ENCODE measurements around the gene LCT.
"Not testable (repeated sequence)": the region's sequence is repeated elsewhere in the genome, so short reads cannot be mapped to it uniquely, and the experiment has no call there.

Gene LCT

DNA sequence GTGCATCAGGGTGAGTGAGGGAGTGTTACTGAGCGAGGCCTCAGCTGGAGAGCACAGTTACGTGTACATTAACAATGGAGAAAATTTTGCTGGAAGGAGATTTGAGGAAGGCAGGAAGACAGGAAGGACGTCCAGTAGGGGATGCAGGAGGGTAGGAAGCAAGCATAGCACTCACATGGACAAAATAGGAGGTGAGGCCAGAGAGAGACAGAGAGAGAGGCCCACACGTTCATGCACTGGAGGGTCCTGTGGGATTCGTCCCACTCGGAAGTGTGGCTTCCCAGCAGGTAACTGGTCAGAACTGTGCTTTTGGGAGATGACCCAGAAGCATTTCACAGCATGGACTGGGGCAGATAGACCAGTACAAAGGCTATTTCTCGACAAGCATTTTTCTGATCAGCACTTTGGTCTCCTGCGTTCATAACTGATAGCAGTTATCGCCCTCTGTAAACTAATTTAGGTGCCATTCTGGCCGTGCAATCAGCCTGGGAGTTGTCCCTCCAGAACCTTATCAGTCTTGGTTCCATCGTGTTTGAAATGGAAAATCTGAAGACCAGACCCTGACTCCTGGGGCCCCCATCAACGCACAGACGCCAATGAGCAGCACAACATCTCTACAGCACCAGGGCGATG is 5.7 kb downstream of the LCT start:
- no peak for DNase-seq

DNA sequence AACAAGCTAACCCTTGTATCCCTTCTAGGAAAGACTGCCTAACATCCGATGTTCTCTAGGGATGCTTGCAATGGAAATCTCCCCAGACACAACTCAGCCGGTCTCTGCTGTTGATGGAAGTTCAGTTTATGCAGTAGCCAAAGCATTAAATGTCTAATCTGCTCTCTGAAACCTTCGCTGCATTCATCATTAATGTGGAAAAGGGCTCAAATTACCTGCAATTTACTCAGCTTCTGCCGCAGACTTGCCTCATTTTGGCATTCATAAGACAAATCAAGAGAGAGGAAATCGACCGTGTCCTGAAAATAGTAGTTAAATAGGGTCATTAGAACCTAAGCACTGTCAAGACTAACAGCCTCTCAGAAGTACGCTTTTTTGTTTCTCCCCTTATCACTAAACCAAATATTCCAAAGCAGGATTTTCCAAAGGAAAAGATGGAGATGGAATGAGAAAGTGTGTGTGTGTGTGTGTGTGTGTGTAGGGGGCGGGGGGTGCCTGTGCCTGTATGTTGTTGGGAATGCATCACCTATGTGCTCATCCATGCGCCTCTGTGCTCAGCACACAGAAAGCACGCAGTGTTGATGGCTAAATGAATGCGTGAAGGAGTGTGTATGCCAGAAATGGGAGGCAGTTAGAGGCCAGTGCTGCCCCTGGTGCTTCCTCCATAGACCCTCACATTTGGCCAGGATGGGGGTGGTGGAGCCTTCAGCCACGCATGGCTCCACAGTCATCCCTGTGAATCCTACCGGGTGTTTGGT is 7.4 kb downstream of the LCT start:
- no peak for DNase-seq

DNA sequence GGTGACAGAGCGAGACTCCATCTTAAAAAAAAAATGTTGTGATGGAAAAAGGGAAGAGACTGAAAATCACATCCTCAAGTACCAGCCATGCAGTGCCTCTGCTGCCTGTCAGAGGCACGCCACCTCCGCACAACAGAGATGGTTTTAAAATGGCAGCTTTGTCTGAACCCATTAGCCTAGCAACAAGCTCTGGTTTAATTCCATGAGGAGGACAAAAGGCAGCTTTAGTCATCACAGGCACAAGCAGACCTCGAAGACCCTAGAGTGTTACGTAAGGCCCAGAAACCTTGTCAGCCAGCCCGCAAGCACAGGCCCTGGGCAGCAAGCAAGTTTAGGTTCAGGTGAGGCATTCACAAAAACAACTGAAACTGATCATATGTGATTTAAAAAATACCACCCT is 10.4 kb downstream of the LCT start:
- no peak for DNase-seq

DNA sequence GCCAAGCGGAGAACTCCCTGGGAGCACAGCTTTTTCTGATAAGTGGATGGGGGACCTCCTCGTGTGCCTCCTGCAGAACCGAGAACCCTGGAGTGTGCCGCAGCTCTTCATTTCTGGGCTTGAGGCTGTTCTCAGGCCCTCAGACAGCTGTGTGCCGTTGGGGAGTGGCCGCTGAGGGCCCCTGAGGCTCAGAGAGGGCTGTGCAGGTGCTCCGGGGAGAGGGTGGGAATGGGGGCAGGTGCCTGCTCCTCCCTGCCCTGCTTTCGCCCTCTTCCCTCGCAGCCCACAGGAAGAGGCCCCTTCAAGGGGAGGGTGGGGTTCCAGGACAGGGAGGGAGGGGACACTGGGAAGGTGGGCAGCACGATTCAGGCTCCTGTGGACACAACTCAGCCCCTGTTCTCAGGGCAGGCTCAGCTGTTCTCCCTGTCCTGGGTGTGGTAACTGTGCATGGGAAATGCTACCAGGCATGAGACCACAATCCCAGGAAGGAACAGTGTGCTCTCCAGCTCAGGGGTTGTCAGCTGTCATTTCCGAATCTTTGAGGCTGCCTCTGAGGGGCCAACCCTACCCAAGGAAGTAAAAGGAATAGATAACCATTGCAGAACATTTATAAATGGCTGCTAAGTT is 11.3 kb downstream of the LCT start:
- DNase-seq, result no peak

DNA sequence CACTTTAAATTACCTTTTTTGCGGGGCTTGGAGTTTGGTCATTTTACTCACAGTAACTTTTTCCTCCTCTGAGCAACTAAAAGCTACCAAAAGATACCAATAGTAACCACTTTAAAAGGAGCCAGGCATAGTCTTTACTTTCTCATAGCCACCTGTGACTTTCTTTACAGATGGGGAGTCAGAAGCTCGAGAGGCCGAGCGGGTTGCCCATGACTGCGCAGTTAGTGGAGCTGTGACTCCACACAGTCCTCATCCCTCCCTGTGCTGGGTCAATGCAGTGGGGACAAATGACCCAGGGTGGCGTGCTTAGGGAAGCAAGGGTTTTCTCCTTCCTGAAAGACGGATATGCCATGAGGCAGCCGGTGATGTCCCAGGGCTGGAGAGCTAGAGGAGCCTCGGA is 11.9 kb downstream of the LCT start:
- no peak for DNase-seq

DNA sequence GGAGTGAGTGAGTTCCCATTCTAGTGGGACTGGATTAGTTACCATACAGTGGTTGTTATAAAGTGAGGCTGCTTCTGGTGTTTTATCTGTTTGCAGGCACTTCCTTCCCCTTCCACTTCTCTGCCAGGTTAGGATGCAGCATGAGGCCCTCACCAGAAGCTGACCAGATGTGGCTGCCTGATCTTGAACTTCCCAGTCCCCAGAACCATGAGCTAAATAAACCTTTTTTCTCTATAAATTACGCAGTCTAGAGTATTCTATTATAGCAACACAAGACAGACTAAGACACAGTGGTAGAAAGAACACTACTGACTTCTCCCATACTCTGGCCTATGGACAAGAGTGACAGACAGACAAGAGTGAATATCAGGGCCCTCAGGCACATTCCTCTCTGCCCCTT is 14.1 kb downstream of the LCT start:
- DNase-seq, result no peak

DNA sequence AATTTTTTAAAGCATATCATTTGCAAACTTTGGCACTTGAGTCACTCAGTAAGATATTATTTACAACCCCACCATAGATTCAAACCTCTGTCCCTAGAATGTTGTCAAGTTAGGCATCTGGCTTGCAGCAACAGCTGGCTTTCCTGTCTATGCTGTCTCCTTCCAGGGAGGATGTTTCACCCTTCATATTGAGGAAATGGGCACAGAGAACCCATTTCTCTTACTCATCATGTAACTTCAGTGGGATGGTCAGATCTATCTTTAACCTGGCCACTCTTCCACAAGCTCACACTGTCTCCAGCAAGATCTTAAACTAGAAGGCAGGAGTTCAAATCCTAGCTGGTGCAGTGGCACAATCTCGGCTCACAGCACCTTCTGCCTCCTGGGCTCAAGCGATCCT is 15.8 kb downstream of the LCT start:
- DNase-seq, result no peak

DNA sequence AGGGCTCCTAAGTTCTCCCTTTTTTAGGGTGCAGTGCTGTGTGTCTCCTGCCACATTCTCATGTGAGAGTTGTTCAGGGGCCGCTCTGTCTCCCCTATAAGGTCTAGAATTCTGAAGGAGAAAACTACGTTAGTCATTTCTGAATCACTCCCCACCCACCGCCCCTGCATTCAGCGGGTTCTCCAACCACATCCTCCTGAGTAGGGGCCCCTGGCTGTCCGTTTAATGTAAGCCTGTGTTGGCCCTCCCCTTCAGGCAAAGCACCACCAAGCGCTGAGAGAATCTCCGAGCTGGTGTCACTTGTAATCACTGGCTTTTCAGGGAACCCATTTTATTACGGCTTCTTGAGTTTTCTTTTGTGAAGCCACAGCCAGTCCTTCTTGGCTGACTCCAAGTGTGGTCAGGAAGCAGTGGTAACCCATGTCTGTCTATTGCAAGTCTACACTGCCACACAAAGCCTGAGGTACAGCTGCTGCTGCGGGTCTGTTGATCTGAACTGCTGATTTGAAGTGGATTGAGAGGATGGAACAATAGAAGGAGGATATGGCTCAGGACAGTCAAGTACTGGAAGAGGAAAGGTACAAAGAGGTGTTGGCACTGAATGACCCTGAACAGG is 16.9 kb downstream of the LCT start:
- peak; percentile 23 to 67 for DNase-seq

DNA sequence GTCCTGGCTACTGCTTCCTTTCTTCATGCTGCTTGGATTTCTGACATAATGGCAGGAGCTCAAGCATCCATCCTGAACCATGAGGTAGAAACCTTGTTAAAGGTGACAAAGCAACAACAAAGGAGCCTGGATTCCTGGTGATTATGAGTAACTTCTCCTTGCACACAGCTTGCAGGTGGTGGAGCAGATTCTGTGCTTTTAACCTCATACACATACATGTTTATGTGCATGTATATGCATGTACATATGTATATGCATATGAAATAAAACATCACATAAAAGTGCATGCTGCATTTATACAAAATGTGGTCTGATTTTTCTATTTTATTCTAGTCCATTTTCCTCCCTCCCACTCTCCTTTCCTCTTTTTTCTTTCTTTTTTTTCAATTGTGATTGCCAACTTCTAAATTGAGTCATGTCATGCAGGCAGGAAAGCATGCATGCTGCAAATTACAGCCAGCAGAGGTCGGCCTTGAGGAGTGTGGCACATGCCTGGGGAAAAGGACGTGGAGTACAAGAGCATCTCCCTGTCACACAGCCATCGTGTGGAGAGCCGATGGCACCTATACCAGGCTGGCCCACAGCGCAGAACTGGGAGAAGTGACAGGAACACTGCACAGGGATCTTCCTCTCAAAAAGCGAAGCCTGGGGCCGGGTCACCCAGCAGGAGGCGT is 17.9 kb downstream of the LCT start:
- peak; percentile 15 to 21 for DNase-seq

DNA sequence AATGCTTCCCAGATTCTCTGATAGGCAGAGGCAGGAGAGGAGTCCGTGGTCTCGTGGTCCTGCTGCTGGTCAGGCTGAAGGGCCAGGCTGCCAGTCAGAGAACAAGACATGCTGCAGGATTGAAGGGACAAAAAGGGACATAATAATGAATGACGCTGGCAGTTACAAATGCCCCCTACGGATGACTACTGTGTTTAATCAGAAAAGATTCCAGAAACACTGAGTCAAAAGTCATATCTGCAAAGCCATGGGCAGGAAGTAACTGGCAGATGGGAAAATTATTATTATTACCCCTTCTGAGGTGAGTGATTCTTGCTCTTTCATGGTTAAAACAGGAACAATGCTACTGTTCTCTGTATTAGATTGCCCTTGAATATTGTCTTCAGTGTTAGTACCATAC is 19.0 kb downstream of the LCT start:
- DNase-seq, result no peak

DNA sequence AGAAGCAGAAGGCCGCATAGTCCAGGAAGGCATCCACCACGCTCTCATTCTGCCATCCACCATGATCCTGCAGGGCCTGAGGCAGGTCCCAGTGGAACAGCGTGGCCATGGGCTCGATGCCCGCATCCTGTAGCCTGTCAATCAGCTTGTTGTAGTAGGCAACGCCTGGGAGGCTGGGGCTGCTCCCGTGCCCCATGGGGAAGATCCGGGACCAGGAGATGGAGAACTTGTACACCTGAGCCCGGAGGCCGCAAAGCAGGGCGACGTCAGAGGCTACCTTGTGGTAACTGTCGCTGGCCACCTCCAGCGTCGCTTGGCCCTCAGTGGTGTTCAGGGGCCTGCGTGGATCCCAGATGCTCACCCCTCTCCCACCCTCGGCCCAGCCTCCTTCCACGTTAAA is 19.5 kb downstream of the LCT start:
- DNase-seq, result no peak

DNA sequence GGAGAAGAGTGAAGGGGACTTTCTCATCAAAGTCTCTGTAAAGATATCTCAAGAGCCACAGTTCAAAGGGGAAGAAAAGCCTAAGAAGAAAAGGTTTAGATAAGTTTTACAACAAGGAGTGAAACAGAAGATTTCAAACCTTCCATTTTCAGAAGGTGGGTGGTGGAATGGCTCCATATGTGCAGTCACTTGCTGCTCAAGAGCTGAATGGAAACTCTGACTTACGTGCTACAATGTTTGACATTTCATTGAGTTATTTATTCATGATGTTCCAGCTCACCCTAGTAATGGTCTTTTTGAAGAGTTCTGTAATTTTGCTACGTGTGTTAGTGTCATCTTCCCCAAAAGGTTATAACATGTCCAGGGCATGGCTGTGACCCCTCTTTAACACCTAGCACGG is 21.7 kb downstream of the LCT start:
- no peak for DNase-seq

DNA sequence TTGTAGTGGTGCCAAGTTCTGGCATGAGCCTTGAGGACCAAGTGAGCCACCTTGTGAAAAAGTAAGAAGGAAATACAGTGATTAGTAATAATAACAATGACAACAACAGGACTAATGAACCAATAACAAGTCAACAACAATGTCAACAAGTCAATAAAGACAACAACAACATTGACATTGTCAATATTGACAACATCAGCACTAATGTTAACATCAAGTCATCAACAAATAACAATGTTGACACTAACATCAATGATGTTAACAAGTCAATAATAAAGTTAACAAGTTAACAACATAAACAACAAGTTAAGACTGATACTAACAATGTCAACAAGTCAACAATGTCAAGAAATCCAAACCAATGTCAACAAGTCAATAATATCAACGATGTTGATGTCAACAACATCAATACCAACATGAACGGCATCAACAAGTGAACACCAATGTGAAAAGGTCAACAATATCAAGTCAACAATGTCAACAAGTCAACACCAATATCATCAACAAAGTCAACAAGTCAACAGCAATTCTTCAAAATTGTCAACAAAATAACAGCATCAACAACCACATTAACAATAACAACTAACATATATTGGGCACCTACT is 24.0 kb downstream of the LCT start:
- DNase-seq, result no peak

DNA sequence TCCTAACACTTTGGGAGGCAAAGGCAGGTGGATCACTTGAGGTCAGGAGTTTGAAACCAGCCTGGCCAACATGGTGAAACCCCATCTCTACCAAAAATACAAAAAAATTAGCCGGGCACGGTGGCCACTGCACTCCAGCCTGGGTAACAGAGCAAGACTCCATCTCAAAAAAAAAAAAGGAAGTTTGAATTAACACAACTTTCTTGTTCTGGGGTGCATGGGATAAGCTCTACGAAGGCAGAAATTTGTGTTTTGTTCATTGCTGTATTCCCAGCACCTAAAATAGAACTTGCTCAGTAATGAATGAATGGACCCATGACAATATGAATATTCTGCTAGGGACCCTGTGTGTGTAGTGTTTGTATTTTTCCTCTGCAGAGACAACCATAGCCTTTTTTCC is 29.1 kb downstream of the LCT start:
- not testable (repeated sequence) for DNase-seq

DNA sequence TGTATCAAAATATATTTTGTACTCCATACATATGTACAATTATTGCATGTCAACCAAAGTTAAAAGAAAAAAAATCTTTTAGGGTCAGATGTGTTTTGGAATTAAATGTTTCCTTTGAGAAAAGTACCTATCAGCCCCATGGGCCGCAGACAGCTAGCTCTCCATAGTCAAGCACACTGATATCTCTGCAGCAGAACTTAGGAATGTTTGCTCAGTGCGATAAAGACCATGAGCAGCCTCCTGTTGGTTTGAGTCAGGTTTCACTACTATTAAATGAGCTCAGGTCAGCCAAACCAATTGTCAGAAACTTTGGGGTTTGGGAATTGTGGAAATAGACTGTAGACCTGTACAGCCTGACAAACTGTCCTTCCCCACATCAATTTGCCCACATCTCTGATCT is 33.7 kb downstream of the LCT start:
- DNase-seq, result no peak

DNA sequence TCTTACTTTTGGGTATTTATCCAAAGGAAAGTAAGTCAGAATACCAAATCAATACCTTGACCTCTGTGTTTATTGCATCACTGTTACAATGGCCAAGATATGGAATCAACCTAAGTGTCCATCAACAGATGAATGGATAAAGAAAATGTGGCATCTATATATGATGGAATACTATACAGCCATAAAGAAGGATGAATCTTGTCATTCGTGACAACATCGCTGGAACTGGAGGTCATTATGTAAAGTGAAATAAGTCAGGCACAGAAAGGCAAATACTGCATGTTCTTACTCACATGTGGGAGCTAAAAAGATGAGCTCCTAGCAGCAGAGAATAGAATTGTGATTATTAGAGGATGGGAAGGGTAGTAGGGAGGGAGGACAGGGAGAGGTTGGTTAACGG is 34.6 kb downstream of the LCT start:
- DNase-seq, result no peak

DNA sequence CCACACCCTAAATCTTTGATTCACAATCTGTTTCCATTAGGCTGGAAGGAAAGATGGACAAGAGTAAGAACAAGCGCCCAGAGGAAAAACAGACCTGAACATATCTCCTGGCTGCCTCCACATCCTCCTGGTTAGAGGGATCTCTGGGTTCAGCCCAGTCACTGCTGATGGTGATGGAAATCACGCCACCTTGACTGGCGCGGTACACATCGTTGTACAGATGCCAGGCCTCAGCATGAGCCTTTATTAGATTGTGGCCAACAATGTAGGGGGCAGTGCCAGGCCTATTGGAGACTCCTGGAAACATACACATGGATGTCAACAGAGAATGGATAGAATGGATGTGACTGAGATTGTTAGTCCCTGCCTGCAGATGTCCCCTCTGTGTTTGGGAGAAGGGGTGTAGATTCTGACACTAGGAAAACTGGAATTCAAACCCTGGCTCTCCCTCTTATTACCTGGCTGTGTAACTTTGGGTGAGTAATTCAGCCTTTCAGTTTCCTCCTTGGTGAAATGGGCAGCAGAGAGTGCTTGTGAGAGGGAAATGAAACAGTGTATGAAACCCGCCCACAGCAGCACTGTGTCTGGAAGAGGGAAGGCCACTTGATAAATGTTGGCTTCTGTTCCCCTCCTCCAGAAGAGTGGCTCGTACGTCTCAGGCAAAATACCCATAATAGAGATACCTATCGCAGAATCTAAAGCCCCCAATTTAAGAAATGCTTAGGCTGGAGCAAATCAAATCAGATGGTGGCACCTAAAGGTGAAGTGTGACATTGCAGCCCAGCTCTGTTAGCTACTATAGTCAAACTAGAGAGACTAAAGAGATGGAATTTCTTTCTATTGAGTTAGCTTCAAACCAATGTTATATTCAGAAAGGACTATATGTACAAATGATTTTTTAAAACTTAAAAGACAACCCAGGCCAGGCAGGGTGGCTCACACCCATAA is 36.2 kb downstream of the LCT start:
- peak; percentile 48 to 69 for DNase-seq

DNA sequence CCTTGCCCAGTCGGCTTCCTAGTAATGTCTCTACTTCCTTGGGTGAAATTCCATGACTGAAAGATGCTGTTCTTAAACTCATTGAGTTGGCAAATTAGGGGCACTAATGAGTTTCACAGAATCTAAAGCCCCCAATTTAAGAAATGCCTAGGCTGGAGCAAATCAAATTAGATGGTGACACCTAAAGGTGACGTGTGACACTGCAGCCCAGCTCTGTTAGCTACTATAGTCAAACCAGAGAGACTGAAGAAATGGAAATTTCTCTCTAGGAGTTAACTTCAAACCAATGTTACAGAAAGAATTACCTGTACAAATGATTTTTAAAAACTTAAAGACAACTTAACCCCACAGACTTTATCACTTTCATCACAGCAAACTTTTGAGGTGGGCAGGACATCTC is 37.2 kb downstream of the LCT start:
- no peak for DNase-seq

DNA sequence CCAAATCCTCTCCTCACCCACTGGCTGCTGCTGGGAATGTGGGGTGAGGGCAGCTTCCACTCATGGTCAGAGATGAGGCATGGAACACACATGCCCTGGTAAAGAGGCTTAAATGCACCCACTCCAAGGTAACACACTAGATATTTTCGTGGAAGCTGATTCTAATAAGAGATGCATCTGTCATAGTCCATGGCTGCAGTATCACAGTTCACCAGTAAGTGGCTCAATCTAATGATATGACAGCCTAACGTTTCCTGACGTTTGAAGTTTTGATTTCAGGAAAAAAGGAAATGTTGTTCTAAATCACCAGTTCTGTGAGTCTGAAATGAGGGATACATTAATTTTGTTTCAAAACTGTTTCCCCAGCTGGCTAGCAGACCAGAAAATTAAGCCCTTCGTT is 38.2 kb downstream of the LCT start:
- DNase-seq, result peak in 1 of 2 donors; percentile 8

DNA sequence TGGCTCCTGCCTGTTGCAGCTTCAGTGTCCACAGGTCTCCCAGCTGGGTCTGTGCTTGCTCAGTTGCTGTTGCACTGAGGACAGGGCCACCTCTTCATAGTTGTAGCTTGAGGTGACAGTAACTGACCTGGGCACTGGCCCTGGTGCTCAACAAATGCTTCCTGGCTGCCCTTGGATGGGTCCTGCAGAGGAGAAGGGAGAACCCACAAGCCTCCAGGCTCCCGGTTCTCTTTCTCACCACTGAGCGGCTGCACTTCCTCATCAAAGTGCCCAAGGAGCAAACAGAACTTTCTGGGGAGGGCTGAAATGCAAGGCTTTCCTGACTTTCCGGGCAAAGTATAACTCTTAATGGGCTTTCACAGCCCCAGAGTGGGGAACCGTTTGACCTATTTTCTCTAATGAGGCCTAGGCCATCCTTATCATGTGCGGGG is 38.7 kb downstream of the LCT start:
- peak in 1 of 2 donors; percentile 23 for DNase-seq

DNA sequence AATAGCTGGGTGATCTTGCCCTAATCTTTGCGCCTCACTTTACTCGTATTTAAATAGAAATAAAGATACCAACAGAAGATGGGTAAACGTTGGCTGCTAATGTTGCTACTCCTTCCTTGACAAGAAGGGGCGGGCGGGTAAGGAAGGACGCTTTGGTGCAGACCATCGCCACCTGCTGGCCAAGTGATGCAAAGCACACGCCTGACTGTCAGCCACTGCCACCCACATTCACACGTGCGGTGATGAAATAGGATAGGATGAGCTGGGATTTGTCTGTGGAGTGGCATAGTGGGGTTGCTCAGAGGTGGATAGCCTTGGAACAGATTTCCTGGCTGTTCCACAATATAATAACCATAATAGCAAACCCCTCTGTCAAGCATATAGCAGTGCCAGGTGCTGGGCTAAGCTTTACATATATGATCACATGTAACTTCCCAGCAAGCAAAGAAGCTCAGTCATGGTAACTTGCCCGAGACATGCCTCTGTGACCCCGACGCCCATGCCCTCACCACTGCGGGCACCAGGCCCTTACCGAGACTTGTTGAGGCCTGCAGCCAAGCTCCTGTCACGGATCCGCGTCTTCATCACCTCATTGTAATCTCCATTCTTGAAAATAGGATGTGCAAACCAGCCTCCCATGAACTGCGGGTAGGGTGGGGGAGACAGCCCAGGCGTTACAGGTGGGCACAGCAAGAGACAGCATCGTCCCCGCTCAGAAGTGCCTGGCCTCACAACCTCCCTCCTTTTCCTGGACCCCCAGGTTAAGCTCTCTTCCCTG is 39.3 kb downstream of the LCT start:
- DNase-seq, result peak; percentile 72 to 81

All from inflammatory macrophage (primary cell).